DND-41 (cell line): ENCODE measurements around the gene CEP112.

ENCODE experiments used
- CTCF ChIP-seq: IDR thresholded peaks from 2 replicates; pipeline ENCODE4 v1.5.1; 2012; ENCODE audit warnings: borderline replicate concordance, low read length, moderate library complexity, mild to moderate bottlenecking; ENCODE audit not compliant: poor library complexity, severe bottlenecking; ENCODE audit errors: extremely low read depth
- EZH2 ChIP-seq: IDR thresholded peaks from 3 replicates; pipeline ENCODE4 v1.6.1; 2012; ENCODE audit warnings: borderline replicate concordance, low read depth, mild to moderate bottlenecking, moderate library complexity, low read length, inconsistent platforms; ENCODE audit not compliant: severe bottlenecking

GRCh38 chr17:66087073-66087472 is 104.9 kb downstream of the CEP112 start:
- TF ChIP-seq CTCF: no peak
- no peak for TF ChIP-seq EZH2
